HepG2 (cell line): ENCODE results near the gene CABP2. TPM values are rescaled to one million over a fixed set of nuclear protein-coding genes. Genes with fewer than 3 reads are reported as not detected.

ENCODE experiments used
- ATAC-seq: fragments of 200-7000 bp; cut with Tn5 transposase; 3 replicates; pipeline ENCODE4 v1.9.1; 2020; ENCODE audit warnings: mild to moderate bottlenecking, moderate library complexity
- BruUV-seq: library from RNA; stranded (reverse); fragments of 400-500 nt; replicated peaks from 2 replicates; lab custom pipeline; 2021; lab: Mats Ljungman, UMichigan
- CTCF ChIA-PET: fragments of 300-600 bp; formaldehyde crosslinking; extraction: SDS; loops from one replicate; lab custom pipeline; 2021; ENCODE audit warnings: low total read pairs, inconsistent platforms, low intra/inter-chr PET ratio; lab: Yijun Ruan, JAX
- POLR2A ChIA-PET: fragments of 350-600 bp; sonication (Branson Sonifier 250); formaldehyde crosslinking; loops from one replicate; lab custom pipeline; 2020; ENCODE audit warnings: antibody characterized with exemption, inconsistent platforms; lab: Yijun Ruan, JAX
- DNase-seq: peaks from one replicate; pipeline ENCODE4 v3.0.0-alpha.2; 2015; ENCODE audit warnings: low spot score
- FAIRE-seq: peaks from 3 replicates; lab custom pipeline; 2011; peaks lifted over from hg19 to GRCh38; lab: Jason Lieb, UNC
- H2AFZ ChIP-seq: one replicate; pipeline ENCODE4 v1.6.1; 2011; ENCODE audit warnings: low read length, inconsistent platforms
- H3K27ac ChIP-seq: fragments of 300-600 bp; 3 replicates; pipeline ENCODE4 v1.8.0; 2011; ENCODE audit warnings: mixed run types, mild to moderate bottlenecking, mixed read lengths, low read length, inconsistent platforms; ENCODE audit not compliant: insufficient read depth; ENCODE audit errors: extremely low read length
- H3K27me3 ChIP-seq, 2 experiments: fragments of 200-600 bp in 1 of 2; 2 replicates in 1 of 2; 3 replicates in 1 of 2; pipeline versions ENCODE4 v1.6.0 to v1.8.0; 2011; ENCODE audit warnings: low read length in 2 of 2, mild to moderate bottlenecking in 2 of 2, moderate library complexity in 2 of 2, inconsistent platforms in 1 of 2; ENCODE audit not compliant: insufficient read depth in 2 of 2, control insufficient read depth in 1 of 2
- H3K36me3 ChIP-seq, 2 experiments: fragments of 200-600 bp in 1 of 2; replicated peaks in 1 of 2; 2 replicates in 1 of 2; 3 replicates in 1 of 2; pipeline versions ENCODE4 v1.5.1 to v1.8.0; 2011; ENCODE audit warnings: low read length in 2 of 2, inconsistent platforms in 1 of 2; ENCODE audit not compliant: insufficient read depth in 2 of 2, control insufficient read depth in 1 of 2
- H3K4me1 ChIP-seq: 2 replicates; pipeline ENCODE4 v1.5.1; 2012; ENCODE audit warnings: low read length, inconsistent platforms; ENCODE audit not compliant: insufficient read depth
- H3K4me2 ChIP-seq: 2 replicates; pipeline ENCODE4 v1.6.0; 2011; ENCODE audit warnings: low read depth, low read length, inconsistent platforms
- H3K4me3 ChIP-seq, 3 experiments: fragments of 200-600 bp in 1 of 3; sonication (generic), shearing (Covaris generic) in 1 of 3; replicated peaks in 1 of 3; 2 replicates each; pipeline ENCODE4 v1.5.1; 2011 to 2016; ENCODE audit warnings: low read length in 3 of 3, inconsistent platforms in 2 of 3, low read depth in 2 of 3, mild to moderate bottlenecking in 2 of 3, control low read depth in 1 of 3, mixed read lengths in 1 of 3; ENCODE audit not compliant: insufficient read depth in 1 of 3
- H3K79me2 ChIP-seq: one replicate; pipeline ENCODE4 v1.6.1; 2011; ENCODE audit warnings: low read length, inconsistent platforms; ENCODE audit not compliant: insufficient read depth
- H3K9ac ChIP-seq: 2 replicates; pipeline ENCODE4 v1.6.0; 2011; ENCODE audit warnings: mild to moderate bottlenecking, low read depth, low read length, inconsistent platforms; ENCODE audit not compliant: insufficient read depth
- H3K9me3 ChIP-seq: 2 replicates; pipeline ENCODE4 v1.5.1; 2012; ENCODE audit warnings: mild to moderate bottlenecking, low read length
- H4K20me1 ChIP-seq: 2 replicates; pipeline ENCODE4 v1.6.0; 2011; ENCODE audit warnings: inconsistent platforms, mild to moderate bottlenecking, low read length, moderate library complexity; ENCODE audit not compliant: insufficient read depth
- AHDC1 ChIP-seq: sonication (generic); formaldehyde crosslinking; IDR thresholded peaks from 2 replicates; pipeline ENCODE4 v1.5.1; 2020; ENCODE audit warnings: mild to moderate bottlenecking, missing genetic modification reagents, borderline replicate concordance
- IRF2 ChIP-seq: IDR thresholded peaks from 2 replicates; pipeline ENCODE4 v1.6.1; 2018; ENCODE audit warnings: missing genetic modification reagents, missing compliant biosample characterization
- IRF9 ChIP-seq: sonication (generic); formaldehyde crosslinking; IDR thresholded peaks from 2 replicates; pipeline ENCODE4 v1.8.0; 2022; ENCODE audit warnings: missing genetic modification reagents, mild to moderate bottlenecking, borderline replicate concordance
- NCOR1 ChIP-seq: fragments of 200-600 bp; sonication (generic); IDR thresholded peaks from 2 replicates; pipeline ENCODE4 v1.7.0; 2017; ENCODE audit warnings: antibody characterized with exemption, low read length, borderline replicate concordance
- POGZ ChIP-seq: sonication (generic); formaldehyde crosslinking; IDR thresholded peaks from 2 replicates; pipeline ENCODE4 v1.4.0; 2020; ENCODE audit warnings: mild to moderate bottlenecking, missing genetic modification reagents
- PPARG ChIP-seq: conservative IDR thresholded peaks from 2 replicates; pipeline ENCODE4 v1.6.1; 2016; ENCODE audit warnings: missing biosample characterization, missing genetic modification reagents
- ZBTB7B ChIP-seq: sonication (generic); formaldehyde crosslinking; IDR thresholded peaks from 2 replicates; pipeline ENCODE4 v1.4.0; 2020; ENCODE audit warnings: missing genetic modification reagents
- ZC3H13 ChIP-seq: sonication (generic); formaldehyde crosslinking; IDR thresholded peaks from 2 replicates; pipeline ENCODE4 v1.8.1; 2023; ENCODE audit warnings: mild to moderate bottlenecking, missing genetic modification reagents, moderate library complexity
- ZKSCAN1 ChIP-seq: fragments of 150-350 bp; IDR thresholded peaks from 2 replicates; pipeline ENCODE4 v1.6.1; 2014; ENCODE audit warnings: low read length
- ZNF101 ChIP-seq: sonication (generic); formaldehyde crosslinking; IDR thresholded peaks from 2 replicates; pipeline ENCODE4 v1.4.0; 2020; ENCODE audit warnings: mild to moderate bottlenecking, low read depth, missing genetic modification reagents, borderline replicate concordance
- ZNF280D ChIP-seq: sonication (generic); formaldehyde crosslinking; IDR thresholded peaks from 2 replicates; pipeline ENCODE4 v1.5.1; 2020; ENCODE audit warnings: mild to moderate bottlenecking, missing genetic modification reagents
- ZNF451 ChIP-seq: sonication (generic); formaldehyde crosslinking; IDR thresholded peaks from 2 replicates; pipeline ENCODE4 v1.5.0; 2020; ENCODE audit warnings: mild to moderate bottlenecking, missing genetic modification reagents
- ZNF546 ChIP-seq: sonication (generic); formaldehyde crosslinking; conservative IDR thresholded peaks from 2 replicates; pipeline ENCODE4 v1.8.1; 2023; ENCODE audit warnings: mild to moderate bottlenecking, missing genetic modification reagents
- ZNF557 ChIP-seq: sonication (generic); formaldehyde crosslinking; IDR thresholded peaks from 2 replicates; pipeline ENCODE4 v1.4.0; 2020; ENCODE audit warnings: missing genetic modification reagents
- ZNF569 ChIP-seq: sonication (generic); formaldehyde crosslinking; IDR thresholded peaks from 2 replicates; pipeline ENCODE4 v1.5.0; 2020; ENCODE audit warnings: mild to moderate bottlenecking, missing genetic modification reagents, moderate library complexity, borderline replicate concordance
- WGBS: methylation state at CpG from one replicate; pipeline ENCODE4 v1.1.6; 2017; ENCODE audit warnings: low lambda C conversion rate; 5-methylcytosine and 5-hydroxymethylcytosine counted together
- in situ Hi-C: cut with HindIII; loops from 2 replicates; pipeline ENCODE4 v1.10.0; 2017; ENCODE audit warnings: low pct_unique_long_range_greater_than_20kb; ENCODE audit not compliant: extremely low pct_ligation_motif_present
- intact Hi-C: fragments of 100-400 bp; cut with micrococcal nuclease; formaldehyde crosslinking; loops from one replicate; pipeline ENCODE4 v1.10.0; 2022; ENCODE audit not compliant: unreplicated experiment
- polyA plus RNA-seq, 8 experiments: library from polyadenylated mRNA; depleted of rRNA in 3 of 8; stranded (reverse) in 7 of 8; unstranded in 1 of 8; fragments of >200 nt; fragmentation: Illumina TruSeq in 4 of 8; extraction: Trizol in 4 of 8; gene quantifications; 2 replicates each; pipeline versions ENCODE4 v1.2.1 to v1.2.3, GENCODE V29; 2011 to 2016; ENCODE audit warnings: low read depth in 4 of 8, missing spikeins in 1 of 8, mixed read lengths in 1 of 8; ENCODE audit not compliant: insufficient read depth in 1 of 8
- total RNA-seq, 5 experiments: library from RNA; depleted of rRNA; stranded (reverse); fragments of >200 nt; fragmentation: Illumina TruSeq; extraction: Trizol; gene quantifications; 2 replicates each; pipeline ENCODE4 v1.2.3, GENCODE V29; 2016; ENCODE audit warnings: low read depth in 1 of 5

CABP2 gene
- total and polyA plus RNA-seq, 2 of the 13 experiments (the other 11 are each of a cell fraction or from before 2014, with no cell fraction given) = not detected

GRCh38 chr11:67494371-67495233 lies 28.6 kb downstream of the CABP2 start:
- intact Hi-C loops (no loop called here), in situ Hi-C loops (no loop called here)
- WGBS = 97% methylated on average over 48 of the region's 59 CpGs
- Histone ChIP-seq H3K79me2 (no peaks in the 10 kb centered on the region), H3K9me3 (no peaks in the 10 kb centered on the region), H3K9ac (no peak overlapping the region), H3K36me3 (peaks cover 3 to 10% of the 10 kb centered on the region in 2 experiments; a peak in 3 of 5 replicates), H2AFZ (no peak overlapping the region), H3K4me3 (no peak overlapping the region), H3K4me1 (no peaks in the 10 kb centered on the region), H3K27ac (no peak overlapping the region), H4K20me1 (no peaks in the 10 kb centered on the region), H3K4me2 (no peak overlapping the region), H3K27me3 (no peaks in the 10 kb centered on the region)
- no peak for ATAC-seq
- no peak for FAIRE-seq
- DNase-seq = no peak
- ChIA-PET CTCF (no interaction called here), POLR2A (no interaction called here)
- no TSS peak for BruUV-seq
- TF ChIP-seq IRF2 = no peak
- TF ChIP-seq NCOR1 = no peak
- TF ChIP-seq ZNF569 (CRISPR knock-in tag) = no peak
- no peak for TF ChIP-seq POGZ (CRISPR knock-in tag)
- TF ChIP-seq ZNF557 (CRISPR knock-in tag) = no peak
- TF ChIP-seq ZNF280D = no peak
- no peak for TF ChIP-seq PPARG (CRISPR knock-in tag)
- TF ChIP-seq ZNF101 (CRISPR knock-in tag) = no peak
- TF ChIP-seq AHDC1 (CRISPR knock-in tag) = no peak
- TF ChIP-seq ZBTB7B (CRISPR knock-in tag) = no peak
- no peak for TF ChIP-seq IRF9 (CRISPR knock-in tag)
- no peak for TF ChIP-seq ZKSCAN1
- no peak for TF ChIP-seq ZNF546
- no peak for TF ChIP-seq ZC3H13 (CRISPR knock-in tag)
- TF ChIP-seq ZNF451 = no peak
